GM12801 (cell line): ENCODE results near the gene CLDN6.

Experiments
- CTCF ChIP-seq: IDR thresholded peaks from one replicate; pipeline ENCODE4 v1.5.1; 2011; ENCODE audit warnings: control low read depth; ENCODE audit not compliant: insufficient read length; ENCODE audit errors: extremely low read depth

Gene CLDN6

GRCh38 chr16:3017794-3018506 lies at the start of gene CLDN6:
CLDN6 (minus strand) TSS chr16:3018183; CDS start chr16:3016021, 2,162 bp downstream.
- no peak for TF ChIP-seq CTCF

GRCh38 chr16:3066440-3066748 lies 48.4 kb upstream of the CLDN6 start:
- no peak for TF ChIP-seq CTCF

- no peak for TF ChIP-seq CTCF
Measured at GRCh38 chr16:3065742-3066439, 47.9 kb upstream of the CLDN6 start.

GRCh38 chr16:3065069-3065741 lies 47.2 kb upstream of the CLDN6 start, which contains the start of gene IL32:
IL32 (plus strand) TSS chr16:3065640; CDS start chr16:3065812, 172 bp downstream.
- TF ChIP-seq CTCF = no peak

GRCh38 chr16:3063625-3064386 lies 45.8 kb upstream of the CLDN6 start:
- TF ChIP-seq CTCF = no peak

- TF ChIP-seq CTCF = no peak
Measured at GRCh38 chr16:3062553-3062952, 44.6 kb upstream of the CLDN6 start.
